MCF 10A (cell line): Measurements from ENCODE around the gene PLLP. TPM values are rescaled to one million over a fixed set of nuclear protein-coding genes. Genes with fewer than 3 reads are reported as not detected.

ENCODE experiments used
- BruUV-seq: library from RNA; stranded (reverse); fragments of 400-500 nt; replicated peaks from 2 replicates; lab custom pipeline; 2021; lab: Mats Ljungman, UMichigan
- CTCF ChIA-PET: fragments of 300-600 bp; sonication (Branson Sonifier 250); formaldehyde crosslinking; extraction: SDS; loops from one replicate; lab custom pipeline; 2021; ENCODE audit warnings: antibody characterized with exemption, inconsistent platforms; lab: Yijun Ruan, JAX
- POLR2A ChIA-PET: fragments of 300-600, 350-650 bp; sonication (Branson Sonifier 250); formaldehyde crosslinking; extraction: SDS; loops from one replicate; lab custom pipeline; 2020; ENCODE audit warnings: antibody characterized with exemption, inconsistent platforms; lab: Yijun Ruan, JAX
- DNase-seq: peaks from one replicate; pipeline ENCODE4 v3.0.0-alpha.2; 2018; ENCODE audit not compliant: unreplicated experiment
- H3K27ac Mint-ChIP-seq: one replicate; pipeline ENCODE4 v1.8.0; 2022; ENCODE audit warnings: mild to moderate bottlenecking, low read depth, mixed read lengths; ENCODE audit not compliant: unreplicated experiment
- H3K27me3 Mint-ChIP-seq: one replicate; pipeline ENCODE4 v1.8.0; 2022; ENCODE audit warnings: mixed read lengths; ENCODE audit not compliant: insufficient read depth, unreplicated experiment
- H3K36me3 Mint-ChIP-seq: one replicate; pipeline ENCODE4 v1.8.0; 2022; ENCODE audit warnings: mild to moderate bottlenecking, moderate library complexity, mixed read lengths; ENCODE audit not compliant: insufficient read depth, unreplicated experiment
- H3K4me1 Mint-ChIP-seq: one replicate; pipeline ENCODE4 v1.8.0; 2022; ENCODE audit warnings: mixed read lengths; ENCODE audit not compliant: insufficient read depth, unreplicated experiment
- H3K4me3 Mint-ChIP-seq: one replicate; pipeline ENCODE4 v1.8.0; 2022; ENCODE audit warnings: mild to moderate bottlenecking, moderate library complexity, mixed read lengths; ENCODE audit not compliant: unreplicated experiment
- H3K9me3 Mint-ChIP-seq: one replicate; pipeline ENCODE4 v1.8.0; 2022; ENCODE audit warnings: mixed read lengths; ENCODE audit not compliant: unreplicated experiment
- CTCF ChIP-seq: fragments of 200-600 bp; IDR thresholded peaks from one replicate; pipeline ENCODE4 v1.8.0; 2022; ENCODE audit warnings: antibody characterized with exemption, mild to moderate bottlenecking; ENCODE audit not compliant: unreplicated experiment
- intact Hi-C: fragments of 100-400 bp; cut with micrococcal nuclease; formaldehyde crosslinking; loops from 2 replicates; pipeline ENCODE4 v1.14.1; 2022
- total RNA-seq: library from RNA; stranded (reverse); gene quantifications from 2 replicates; pipeline ENCODE4 v1.2.3, GENCODE V29; 2022

PLLP gene
- total RNA-seq, 1 experiment from 2014 or later, result 6.1 TPM

- POLR2A ChIA-PET, result no interaction called here
- Mint-ChIP-seq H3K27me3 (peaks cover 10% of the 10 kb centered on the region), H3K4me3 (no peak overlapping the region), H3K4me1 (peaks cover 6% of the 10 kb centered on the region), H3K27ac (no peak overlapping the region), H3K36me3 (no peaks in the 10 kb centered on the region), H3K9me3 (no peaks in the 10 kb centered on the region)
- DNase-seq, result no peak
- no peak for TF ChIP-seq CTCF
- intact Hi-C loops, result no loop called here
- BruUV-seq, result no TSS peak
- CTCF ChIA-PET, result interaction anchor here (11.3 kb wide), 1 partner anchor 111 kb away, joined by 211 read pairs; no protein-coding TSS in a partner anchor
These were observed 22.9 kb upstream of the PLLP start for GRCh38 chr16:57307365-57307764.

- Mint-ChIP-seq H3K27me3 (peaks cover 10% of the 10 kb centered on the region), H3K36me3 (no peaks in the 10 kb centered on the region), H3K9me3 (no peaks in the 10 kb centered on the region), H3K4me1 (peaks cover 6% of the 10 kb centered on the region), H3K27ac (no peak overlapping the region), H3K4me3 (no peak overlapping the region)
- intact Hi-C loops, result no loop called here
- DNase-seq, result no peak
- BruUV-seq, result no TSS peak
- ChIA-PET POLR2A (no interaction called here), CTCF (interaction anchor here (11.3 kb wide), 1 partner anchor 111 kb away, joined by 211 read pairs; no protein-coding TSS in a partner anchor)
- TF ChIP-seq CTCF, result no peak
These were observed 22.3 kb upstream of the PLLP start for GRCh38 chr16:57306676-57307341.

GRCh38 chr16:57305159-57305811 lies 20.8 kb upstream of the PLLP start:
- H3K27ac Mint-ChIP-seq, result no peak overlapping the region
- peaks cover 6% of the 10 kb centered on the region for H3K4me1 Mint-ChIP-seq

More at GRCh38 chr16:57305159-57305811, 20.8 kb upstream of the PLLP start:
- Mint-ChIP-seq H3K4me3 (no peak overlapping the region), H3K27me3 (peaks cover 10% of the 10 kb centered on the region), H3K36me3 (no peaks in the 10 kb centered on the region), H3K9me3 (no peaks in the 10 kb centered on the region)
- intact Hi-C loops, result no loop called here
- CTCF ChIA-PET, result interaction anchor here (11.3 kb wide), 1 partner anchor 113 kb away, joined by 211 read pairs; no protein-coding TSS in a partner anchor
- TF ChIP-seq CTCF, result no peak
- DNase-seq, result no peak
- no TSS peak for BruUV-seq
- POLR2A ChIA-PET, result interaction anchor here (0.7 kb wide), 1 partner anchor 23 kb away, joined by 3 read pairs; no protein-coding TSS in a partner anchor
